ENCODE data around the gene GIMAP8.

The GIMAP8 gene

GRCh38 chr7:150428671-150429451 lies 21.6 kb upstream of the GIMAP8 start:
- no peak overlapping the region for H3K4me3 ChIP-seq (ENCODE audit: low read depth, low read length)
- ChIA-PET CTCF (no interaction called here), POLR2A (no interaction called here)
- no peaks in the 10 kb centered on the region for H3K9me3 ChIP-seq (ENCODE audit: control insufficient read depth, insufficient read depth, low read depth, low read length)
- no peaks in the 10 kb centered on the region for H3K4me1 ChIP-seq (ENCODE audit: control insufficient read depth, insufficient read depth, low read length)
- no peaks in the 10 kb centered on the region for H3K36me3 ChIP-seq (ENCODE audit: control insufficient read depth in 2 of 2, insufficient read depth in 1 of 2, low read length in 2 of 2)
- no peak for TF ChIP-seq ZNF600 (tag by site-specific recombination; IDR thresholded peaks at IDR 0.05)
- TF ChIP-seq ZSCAN30 (tag by site-specific recombination; IDR thresholded peaks at IDR 0.05), result 0 out of 2 replicates have a peak, but pooled peaks have one; percentile 17
- TF ChIP-seq OSR2 (tag by site-specific recombination; IDR thresholded peaks at IDR 0.05), result peak; percentile 84
- peak; percentile 84 for TF ChIP-seq EGR2 (tag by site-specific recombination; IDR thresholded peaks at IDR 0.05; ENCODE audit: low read depth)
- no peak for TF ChIP-seq ATF2 (tag by site-specific recombination; IDR thresholded peaks at IDR 0.05; ENCODE audit: low read depth)
- peak; percentile 80 for TF ChIP-seq ZFHX2 (tag by site-specific recombination; conservative IDR thresholded peaks at IDR 0.05)
- TF ChIP-seq ZBTB8A (tag by site-specific recombination; IDR thresholded peaks at IDR 0.05), result peak; percentile 44; the same call in 1 of the 2 replicates
- TF ChIP-seq IKZF3 (tag by site-specific recombination; IDR thresholded peaks at IDR 0.05), result no peak
- no peak for TF ChIP-seq ZNF747 (tag by site-specific recombination; IDR thresholded peaks at IDR 0.05)
- peak; percentile 98 for TF ChIP-seq ZIC2 (tag by site-specific recombination; IDR thresholded peaks at IDR 0.05)
- no peak for TF ChIP-seq PRDM10 (tag by site-specific recombination; IDR thresholded peaks at IDR 0.05)
- 0 out of 2 replicates have a peak, but pooled peaks have one; percentile 32 for TF ChIP-seq ZNF561 (tag by site-specific recombination; IDR thresholded peaks at IDR 0.05; ENCODE audit: borderline replicate concordance)
- peak; percentile 75 for TF ChIP-seq GLIS1 (tag by site-specific recombination; IDR thresholded peaks at IDR 0.05)
- TF ChIP-seq TCF7L2 (IDR thresholded peaks at IDR 0.05; ENCODE audit: borderline replicate concordance, low read depth, low read length), result no peak
- no peak for TF ChIP-seq ZNF792 (tag by site-specific recombination; IDR thresholded peaks at IDR 0.05)
- H3K27ac ChIP-seq (ENCODE audit: extremely low read depth, low read depth, low read length), result no peak overlapping the region

- POLR2A ChIA-PET, result no interaction called here
- TF ChIP-seq ZNF184 (tag by site-specific recombination; IDR thresholded peaks at IDR 0.05) (no peak), ZNF837 (tag by site-specific recombination; IDR thresholded peaks at IDR 0.05) (no peak), ZNF660 (tag by site-specific recombination; IDR thresholded peaks at IDR 0.05) (no peak), ZNF366 (tag by site-specific recombination; conservative IDR thresholded peaks at IDR 0.05) (no peak), SP2 (tag by site-specific recombination; IDR thresholded peaks at IDR 0.05) (no peak), ZNF707 (tag by site-specific recombination; IDR thresholded peaks at IDR 0.05) (no peak), ZNF701 (tag by site-specific recombination; IDR thresholded peaks at IDR 0.05) (no peak), ZXDB (tag by site-specific recombination; IDR thresholded peaks at IDR 0.05) (no peak), ZNF510 (tag by site-specific recombination; IDR thresholded peaks at IDR 0.05; ENCODE audit: insufficient replicate concordance) (no peak), GLIS2 (tag by site-specific recombination; IDR thresholded peaks at IDR 0.05) (no peak), ZEB2 (tag by site-specific recombination; IDR thresholded peaks at IDR 0.05) (no peak), ZBTB1 (tag by site-specific recombination; IDR thresholded peaks at IDR 0.05) (no peak), ZNF692 (tag by site-specific recombination; IDR thresholded peaks at IDR 0.05) (no peak), ZNF560 (tag by site-specific recombination; IDR thresholded peaks at IDR 0.05; ENCODE audit: borderline replicate concordance) (no peak), ZNF221 (tag by site-specific recombination; IDR thresholded peaks at IDR 0.05; ENCODE audit: borderline replicate concordance) (no peak)
These were observed 20.7 kb upstream of the GIMAP8 start for GRCh38 chr7:150429699-150430098.

More at GRCh38 chr7:150429699-150430098, 20.7 kb upstream of the GIMAP8 start:
- Histone ChIP-seq H3K36me3 (ENCODE audit: control insufficient read depth in 2 of 2, insufficient read depth in 1 of 2, low read length in 2 of 2) (no peaks in the 10 kb centered on the region), H3K4me3 (ENCODE audit: low read depth, low read length) (no peak overlapping the region), H3K27ac (ENCODE audit: extremely low read depth, low read depth, low read length) (no peak overlapping the region), H3K4me1 (ENCODE audit: control insufficient read depth, insufficient read depth, low read length) (no peaks in the 10 kb centered on the region), H3K9me3 (ENCODE audit: control insufficient read depth, insufficient read depth, low read depth, low read length) (no peaks in the 10 kb centered on the region)
- CTCF ChIA-PET, result no interaction called here

All from HEK293 (cell line).